ENCODE measurements around the gene TLCD3A.
"Not testable (repeated sequence)": the region's sequence is repeated elsewhere in the genome, so short reads cannot be mapped to it uniquely, and the experiment has no call there.

DNA sequence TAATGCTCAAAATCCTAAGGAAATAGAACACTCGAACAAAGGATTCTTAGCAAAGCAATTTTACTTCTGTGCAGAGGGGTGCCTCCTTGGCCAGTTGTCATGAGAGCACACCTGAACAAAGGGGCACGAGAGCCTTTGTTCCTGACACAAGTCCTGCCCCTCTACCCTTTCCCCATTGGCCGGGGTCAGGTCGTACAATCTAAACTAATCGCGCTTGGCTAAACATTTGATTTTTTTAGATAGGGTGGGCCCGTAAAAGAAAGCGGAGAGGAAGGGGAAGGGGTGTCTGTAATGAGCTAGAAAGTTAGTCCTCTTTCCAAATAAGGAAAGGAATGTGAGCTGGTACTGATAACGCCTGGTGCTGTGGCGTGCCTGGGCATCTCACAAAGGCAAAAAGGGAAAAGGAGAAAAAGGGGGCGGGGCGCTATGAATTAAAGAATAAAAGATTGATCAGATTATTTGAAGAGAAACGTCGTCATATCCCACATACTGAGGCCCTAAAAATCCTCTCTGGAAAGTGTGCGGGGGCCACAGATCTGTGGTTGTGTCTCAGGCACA lies 23.7 kb downstream of the TLCD3A start:
- TF ChIP-seq POLR2A (IDR thresholded peaks at IDR 0.05) = not testable (repeated sequence)
- TF ChIP-seq, protein P1, sequence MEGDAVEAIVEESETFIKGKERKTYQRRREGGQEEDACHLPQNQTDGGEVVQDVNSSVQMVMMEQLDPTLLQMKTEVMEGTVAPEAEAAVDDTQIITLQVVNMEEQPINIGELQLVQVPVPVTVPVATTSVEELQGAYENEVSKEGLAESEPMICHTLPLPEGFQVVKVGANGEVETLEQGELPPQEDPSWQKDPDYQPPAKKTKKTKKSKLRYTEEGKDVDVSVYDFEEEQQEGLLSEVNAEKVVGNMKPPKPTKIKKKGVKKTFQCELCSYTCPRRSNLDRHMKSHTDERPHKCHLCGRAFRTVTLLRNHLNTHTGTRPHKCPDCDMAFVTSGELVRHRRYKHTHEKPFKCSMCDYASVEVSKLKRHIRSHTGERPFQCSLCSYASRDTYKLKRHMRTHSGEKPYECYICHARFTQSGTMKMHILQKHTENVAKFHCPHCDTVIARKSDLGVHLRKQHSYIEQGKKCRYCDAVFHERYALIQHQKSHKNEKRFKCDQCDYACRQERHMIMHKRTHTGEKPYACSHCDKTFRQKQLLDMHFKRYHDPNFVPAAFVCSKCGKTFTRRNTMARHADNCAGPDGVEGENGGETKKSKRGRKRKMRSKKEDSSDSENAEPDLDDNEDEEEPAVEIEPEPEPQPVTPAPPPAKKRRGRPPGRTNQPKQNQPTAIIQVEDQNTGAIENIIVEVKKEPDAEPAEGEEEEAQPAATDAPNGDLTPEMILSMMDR (IDR thresholded peaks at IDR 0.05) = not testable (repeated sequence)

All from thyroid gland (tissue), 4 donors.